ENCODE measurements around the gene DES. TPM values are rescaled to one million over a fixed set of nuclear protein-coding genes. Genes with fewer than 3 reads are reported as not detected.

DES gene
- total RNA-seq, 4 donors from 2014 or later: 19.4 to 163 (median 37.8) TPM

- 92 to 98% methylated on average over 6 of the region's 6 CpGs for WGBS, 2 donors
- TF ChIP-seq CTCF (IDR thresholded peaks at IDR 0.05) (no peak), POLR2A (IDR thresholded peaks at IDR 0.05) (no peak)
- intact Hi-C loops (cut with DNase I; ENCODE audit: low total_unique reads): no loop called here
- DNase-seq (ENCODE audit: low spot score in 2 of 2): no peak
- H3K4me3 ChIP-seq (ENCODE audit: low read depth, poor library complexity, severe bottlenecking): no peak overlapping the region
These were observed 17.5 kb downstream of the DES start for GRCh38 chr2:219435701-219436100.

- intact Hi-C loops (cut with DNase I; ENCODE audit: low total_unique reads): no loop called here
- WGBS, 2 donors: 88 to 92% methylated on average over 3 to 5 of the region's 5 CpGs
These were observed 18.3 kb downstream of the DES start for GRCh38 chr2:219436491-219436890.

GRCh38 chr2:219437141-219437540 lies 19.0 kb downstream of the DES start:
- WGBS, 2 donors: 92% methylated on average over 3 of the region's 3 CpGs
- intact Hi-C loops (cut with DNase I; ENCODE audit: low total_unique reads): no loop called here
- no peak for DNase-seq (ENCODE audit: low spot score in 2 of 2)
- H3K4me3 ChIP-seq (ENCODE audit: low read depth, poor library complexity, severe bottlenecking): no peak overlapping the region
- TF ChIP-seq POLR2A (IDR thresholded peaks at IDR 0.05) (no peak), CTCF (IDR thresholded peaks at IDR 0.05) (no peak)

More at GRCh38 chr2:219436491-219436890, 18.3 kb downstream of the DES start:
- TF ChIP-seq POLR2A (IDR thresholded peaks at IDR 0.05) (no peak), CTCF (IDR thresholded peaks at IDR 0.05) (no peak)
- no peak overlapping the region for H3K4me3 ChIP-seq (ENCODE audit: low read depth, poor library complexity, severe bottlenecking)
- DNase-seq (ENCODE audit: low spot score in 2 of 2): no peak

GRCh38 chr2:219437690-219438206 lies 19.6 kb downstream of the DES start:
- intact Hi-C loops (cut with DNase I; ENCODE audit: low total_unique reads): no loop called here

GRCh38 chr2:219438453-219438852 lies 20.3 kb downstream of the DES start:
- WGBS, 2 donors: 84 to 95% methylated on average over 4 of the region's 4 CpGs
- no peak for DNase-seq (ENCODE audit: low spot score in 2 of 2)
- no peak for TF ChIP-seq POLR2A (IDR thresholded peaks at IDR 0.05)
- TF ChIP-seq CTCF (IDR thresholded peaks at IDR 0.05): no peak
- H3K4me3 ChIP-seq (ENCODE audit: low read depth, poor library complexity, severe bottlenecking): no peak overlapping the region
- intact Hi-C loops (cut with DNase I; ENCODE audit: low total_unique reads): no loop called here

More at GRCh38 chr2:219437690-219438206, 19.6 kb downstream of the DES start:
- 56 to 66% methylated on average over 6 of the region's 6 CpGs for WGBS, 2 donors
- H3K4me3 ChIP-seq (ENCODE audit: low read depth, poor library complexity, severe bottlenecking): no peak overlapping the region
- DNase-seq (ENCODE audit: low spot score in 2 of 2): no peak
- no peak for TF ChIP-seq POLR2A (IDR thresholded peaks at IDR 0.05)
- TF ChIP-seq CTCF (IDR thresholded peaks at IDR 0.05): no peak

- 80 to 84% methylated on average over 6 of the region's 6 CpGs for WGBS, 2 donors
- no peak overlapping the region for H3K4me3 ChIP-seq (ENCODE audit: low read depth, poor library complexity, severe bottlenecking)
- no peak for TF ChIP-seq POLR2A (IDR thresholded peaks at IDR 0.05)
- no peak for DNase-seq (ENCODE audit: low spot score in 2 of 2)
- intact Hi-C loops (cut with DNase I; ENCODE audit: low total_unique reads): no loop called here
These were observed 21.3 kb downstream of the DES start for GRCh38 chr2:219439506-219439905.
